OCI-LY7 (cell line): ENCODE measurements around the gene MAPKAPK3. TPM values are rescaled to one million over a fixed set of nuclear protein-coding genes. Genes with fewer than 3 reads are reported as not detected.
"Not testable (repeated sequence)": the region's sequence is repeated elsewhere in the genome, so short reads cannot be mapped to it uniquely, and the experiment has no call there.

Source experiments
- BruUV-seq: library from RNA; stranded (reverse); fragments of 400-500 nt; replicated peaks from 2 replicates; lab custom pipeline; 2021; lab: Mats Ljungman, UMichigan
- CTCF ChIA-PET: fragments of 300-600 bp; sonication (Branson Sonifier 250); formaldehyde crosslinking; loops from one replicate; lab custom pipeline; 2022; ENCODE audit warnings: antibody characterized with exemption; ENCODE audit not compliant: unreplicated experiment; lab: Charles Lee
- POLR2A ChIA-PET: fragments of 300-600 bp; sonication (Branson Sonifier 250); formaldehyde crosslinking; loops from one replicate; lab custom pipeline; 2022; ENCODE audit warnings: antibody characterized with exemption; lab: Charles Lee
- DNase-seq: peaks from one replicate; pipeline ENCODE4 v3.0.0-alpha.2; 2015; ENCODE audit warnings: low spot score
- H2AFZ ChIP-seq: fragments of 200-600 bp; sonication (generic), shearing (Covaris generic); 2 replicates; pipeline ENCODE4 v1.6.1; 2014; ENCODE audit warnings: mild to moderate bottlenecking, antibody characterized with exemption, low read length, moderate library complexity
- H3K27ac ChIP-seq: fragments of 200-600 bp; sonication (generic); 2 replicates; pipeline ENCODE4 v1.5.1; 2014; ENCODE audit warnings: mixed run types, low read depth, mild to moderate bottlenecking, moderate library complexity, low read length, inconsistent platforms; ENCODE audit not compliant: poor library complexity, severe bottlenecking
- H3K36me3 ChIP-seq: fragments of 200-600 bp; sonication (generic); 2 replicates; pipeline ENCODE4 v1.6.1; 2014; ENCODE audit warnings: mild to moderate bottlenecking, antibody characterized with exemption, low read length, moderate library complexity, mixed read lengths; ENCODE audit not compliant: insufficient read depth
- H3K4me1 ChIP-seq: fragments of 200-600 bp; sonication (generic); 2 replicates; pipeline ENCODE4 v1.5.1; 2014; ENCODE audit warnings: mild to moderate bottlenecking, low read length; ENCODE audit not compliant: insufficient read depth, poor library complexity, severe bottlenecking
- H3K4me2 ChIP-seq: fragments of 200-600 bp; sonication (generic); 2 replicates; pipeline ENCODE4 v1.6.1; 2014; ENCODE audit warnings: mild to moderate bottlenecking, low read length
- H3K4me3 ChIP-seq: fragments of 200-600 bp; sonication (generic); 2 replicates; pipeline ENCODE4 v1.5.1; 2014; ENCODE audit warnings: mild to moderate bottlenecking, low read depth, low read length; ENCODE audit not compliant: poor library complexity, severe bottlenecking
- H3K79me2 ChIP-seq: fragments of 200-600 bp; sonication (generic); 2 replicates; pipeline ENCODE4 v1.6.1; 2016; ENCODE audit warnings: low read depth, mild to moderate bottlenecking, low read length, moderate library complexity, mixed read lengths; ENCODE audit not compliant: insufficient read depth
- H3K9me2 ChIP-seq: fragments of 200-600 bp; sonication (generic); 2 replicates; pipeline ENCODE4 v1.6.1; 2016; ENCODE audit warnings: mild to moderate bottlenecking, low read length, mixed read lengths; ENCODE audit not compliant: insufficient read depth
- H3K9me3 ChIP-seq: fragments of 200-600 bp; sonication (generic); 2 replicates; pipeline ENCODE4 v1.6.1; 2014; ENCODE audit warnings: mild to moderate bottlenecking, mixed run types, low read length, mixed read lengths
- H4K20me1 ChIP-seq: fragments of 200-600 bp; sonication (generic); 2 replicates; pipeline ENCODE4 v1.6.1; 2014; ENCODE audit warnings: mild to moderate bottlenecking, antibody characterized with exemption, low read length, moderate library complexity, mixed read lengths; ENCODE audit not compliant: insufficient read depth
- CTCF ChIP-seq: fragments of 200-600 bp; sonication (generic); conservative IDR thresholded peaks from 2 replicates; pipeline ENCODE4 v1.5.1; 2014; ENCODE audit warnings: mild to moderate bottlenecking, antibody characterized with exemption, low read length, moderate library complexity, mixed read lengths
- EZH2phosphoT487 ChIP-seq: fragments of 200-600 bp; sonication (generic); IDR thresholded peaks from 2 replicates; pipeline ENCODE4 v1.6.1; 2018; ENCODE audit warnings: low read depth, borderline replicate concordance, mild to moderate bottlenecking, mixed run types, antibody characterized with exemption, low read length, moderate library complexity, mixed read lengths
- intact Hi-C: fragments of 100-400 bp; cut with micrococcal nuclease; formaldehyde crosslinking; loops from one replicate; pipeline ENCODE4 v1.10.0; 2022; ENCODE audit not compliant: unreplicated experiment
- total RNA-seq, 2 experiments: library from RNA; depleted of rRNA in 1 of 2; stranded (reverse); fragments of >200 nt in 1 of 2; shearing (Covaris generic) in 1 of 2; gene quantifications; 2 replicates each; pipeline ENCODE4 v1.2.3, GENCODE V29; 2014 to 2022

The MAPKAPK3 gene
- total RNA-seq, 2 experiments from 2014 or later = 17.5 to 25.2 TPM

- H3K79me2 ChIP-seq = no peaks in the 10 kb centered on the region
- no peak overlapping the region for H3K27ac ChIP-seq
- H3K9me3 ChIP-seq = no peaks in the 10 kb centered on the region
- no peak for TF ChIP-seq CTCF
- TF ChIP-seq EZH2phosphoT487 = no peak
- no peak overlapping the region for H3K4me3 ChIP-seq
- CTCF ChIA-PET = interaction anchor here (0.6 kb wide), 1 partner anchor 659 kb away, joined by 3 read pairs; no protein-coding TSS in a partner anchor
- no peak for DNase-seq
- intact Hi-C loops = no loop called here
- H3K4me2 ChIP-seq = no peak overlapping the region
- POLR2A ChIA-PET = no interaction called here
- H3K36me3 ChIP-seq = no peaks in the 10 kb centered on the region
- no peaks in the 10 kb centered on the region for H3K4me1 ChIP-seq
- no peaks in the 10 kb centered on the region for H3K9me2 ChIP-seq
- H4K20me1 ChIP-seq = no peaks in the 10 kb centered on the region
- H2AFZ ChIP-seq = no peak overlapping the region
- BruUV-seq = no TSS peak
These were observed 44.4 kb downstream of the MAPKAPK3 start for GRCh38 chr3:50661321-50661837.

GRCh38 chr3:50662408-50662807 is 45.5 kb downstream of the MAPKAPK3 start:
- Histone ChIP-seq H3K27ac (no peak overlapping the region), H3K4me2 (no peak overlapping the region), H3K9me2 (no peaks in the 10 kb centered on the region), H4K20me1 (no peaks in the 10 kb centered on the region), H2AFZ (no peak overlapping the region), H3K9me3 (no peaks in the 10 kb centered on the region), H3K36me3 (no peaks in the 10 kb centered on the region), H3K4me1 (no peaks in the 10 kb centered on the region), H3K79me2 (no peaks in the 10 kb centered on the region), H3K4me3 (no peak overlapping the region)
- BruUV-seq = no TSS peak
- ChIA-PET POLR2A (interaction anchor here (0.6 kb wide), 1 partner anchor 669 kb away, joined by 4 read pairs; no protein-coding TSS in a partner anchor), CTCF (no interaction called here)
- intact Hi-C loops = no loop called here
- no peak for DNase-seq
- TF ChIP-seq CTCF (no peak), EZH2phosphoT487 (no peak)

GRCh38 chr3:50665081-50665840 is 48.3 kb downstream of the MAPKAPK3 start:
- no peaks in the 10 kb centered on the region for H3K79me2 ChIP-seq
- no peak overlapping the region for H3K27ac ChIP-seq
- no peaks in the 10 kb centered on the region for H4K20me1 ChIP-seq
- BruUV-seq = no TSS peak
- no peaks in the 10 kb centered on the region for H3K36me3 ChIP-seq
- no peak overlapping the region for H2AFZ ChIP-seq
- H3K4me1 ChIP-seq = no peaks in the 10 kb centered on the region
- no peak overlapping the region for H3K4me3 ChIP-seq
- H3K4me2 ChIP-seq = no peak overlapping the region
- TF ChIP-seq CTCF (no peak), EZH2phosphoT487 (no peak)
- POLR2A ChIA-PET = no interaction called here
- H3K9me3 ChIP-seq = no peaks in the 10 kb centered on the region
- intact Hi-C loops = no loop called here
- no peak for DNase-seq
- CTCF ChIA-PET = no interaction called here
- no peaks in the 10 kb centered on the region for H3K9me2 ChIP-seq

GRCh38 chr3:50665841-50666115 is 48.8 kb downstream of the MAPKAPK3 start:
- intact Hi-C loops, POLR2A ChIA-PET, BruUV-seq: not testable (repeated sequence)

More at GRCh38 chr3:50665841-50666115, 48.8 kb downstream of the MAPKAPK3 start:
- H3K4me1 ChIP-seq, H3K9me2 ChIP-seq, H3K36me3 ChIP-seq, H3K4me2 ChIP-seq, H3K9me3 ChIP-seq, H4K20me1 ChIP-seq, H3K79me2 ChIP-seq, H3K4me3 ChIP-seq, CTCF ChIA-PET, DNase-seq, H2AFZ ChIP-seq, H3K27ac ChIP-seq: not testable (repeated sequence)
